ENCODE measurements around the gene FBXO10. TPM values are rescaled to one million over a fixed set of nuclear protein-coding genes. Genes with fewer than 3 reads are reported as not detected.

FBXO10 gene
- 2.3 TPM for total RNA-seq

GRCh38 chr9:37575921-37576721 is at the start of gene FBXO10:
TSS of gene FBXO10 (minus strand) at chr9:37576380. CDS start at chr9:37541768, 34,612 bp downstream.
- peaks cover 25% of the 10 kb centered on the region for H3K4me1 ChIP-seq (ENCODE audit: insufficient read depth, low read length)
- H3K4me3 ChIP-seq (ENCODE audit: low read length) = peak within 1 kb of the TSS; percentile 56
- no peaks in the 10 kb centered on the region for H3K9me3 ChIP-seq (ENCODE audit: low read depth, low read length)
- H3K27me3 ChIP-seq (ENCODE audit: insufficient read depth, low read length) = peaks cover 3% of the 10 kb centered on the region

DNA sequence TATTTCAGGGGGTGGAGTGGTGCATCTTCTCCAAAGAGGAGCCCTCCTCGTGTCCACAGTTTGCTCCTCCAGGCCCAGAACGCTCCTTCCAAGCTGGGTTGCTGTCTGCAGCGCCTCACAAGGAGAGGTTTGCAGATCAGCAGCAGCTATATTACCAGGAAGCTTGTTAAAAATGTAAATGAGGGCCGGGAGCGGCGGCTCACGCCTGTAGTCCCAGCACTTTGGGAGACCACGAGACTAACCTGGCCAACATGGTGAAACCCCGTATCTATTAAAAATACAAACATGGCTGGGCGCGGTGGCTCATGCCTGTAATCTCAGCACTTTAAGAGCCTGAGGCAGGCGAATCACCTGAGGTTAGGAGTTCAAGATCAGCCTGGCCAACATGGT is 49.6 kb upstream of the FBXO10 start:
- Histone ChIP-seq H3K4me1 (ENCODE audit: insufficient read depth, low read length) (no peaks in the 10 kb centered on the region), H3K4me3 (ENCODE audit: low read length) (no peak overlapping the region), H3K27me3 (ENCODE audit: insufficient read depth, low read length) (no peaks in the 10 kb centered on the region), H3K9me3 (ENCODE audit: low read depth, low read length) (no peaks in the 10 kb centered on the region)

GRCh38 chr9:37625036-37625757 is 49.0 kb upstream of the FBXO10 start:
- Histone ChIP-seq H3K4me1 (ENCODE audit: insufficient read depth, low read length) (no peaks in the 10 kb centered on the region), H3K27me3 (ENCODE audit: insufficient read depth, low read length) (no peaks in the 10 kb centered on the region), H3K9me3 (ENCODE audit: low read depth, low read length) (no peaks in the 10 kb centered on the region), H3K4me3 (ENCODE audit: low read length) (no peak overlapping the region)

DNA sequence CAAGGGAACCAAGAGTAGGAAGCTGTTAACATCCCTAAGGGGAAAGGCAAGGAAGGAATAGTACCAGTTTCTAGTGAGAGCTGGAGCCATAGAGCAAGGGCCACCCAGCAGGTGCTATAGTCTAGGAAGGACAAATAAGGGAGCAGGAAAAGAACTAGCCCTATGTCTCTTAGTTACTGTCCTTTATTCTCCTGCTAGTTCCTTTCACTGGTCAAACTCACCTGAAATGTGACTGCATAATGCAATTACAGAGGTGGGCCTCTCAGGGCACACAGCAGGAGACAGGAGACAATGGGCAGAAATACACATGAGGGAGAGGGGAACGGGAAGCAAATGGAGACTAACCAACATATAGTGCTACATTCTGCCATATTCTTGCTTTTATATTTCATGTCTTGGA is 47.9 kb upstream of the FBXO10 start:
- no peak overlapping the region for H3K4me3 ChIP-seq (ENCODE audit: low read length)
- no peaks in the 10 kb centered on the region for H3K4me1 ChIP-seq (ENCODE audit: insufficient read depth, low read length)
- H3K27me3 ChIP-seq (ENCODE audit: insufficient read depth, low read length) = no peaks in the 10 kb centered on the region
- no peaks in the 10 kb centered on the region for H3K9me3 ChIP-seq (ENCODE audit: low read depth, low read length)

- H3K27me3 ChIP-seq (ENCODE audit: insufficient read depth, low read length) = no peaks in the 10 kb centered on the region
- H3K4me3 ChIP-seq (ENCODE audit: low read length) = no peak overlapping the region
- no peaks in the 10 kb centered on the region for H3K9me3 ChIP-seq (ENCODE audit: low read depth, low read length)
- no peaks in the 10 kb centered on the region for H3K4me1 ChIP-seq (ENCODE audit: insufficient read depth, low read length)
These were observed 47.1 kb upstream of the FBXO10 start for GRCh38 chr9:37623267-37623666.

DNA sequence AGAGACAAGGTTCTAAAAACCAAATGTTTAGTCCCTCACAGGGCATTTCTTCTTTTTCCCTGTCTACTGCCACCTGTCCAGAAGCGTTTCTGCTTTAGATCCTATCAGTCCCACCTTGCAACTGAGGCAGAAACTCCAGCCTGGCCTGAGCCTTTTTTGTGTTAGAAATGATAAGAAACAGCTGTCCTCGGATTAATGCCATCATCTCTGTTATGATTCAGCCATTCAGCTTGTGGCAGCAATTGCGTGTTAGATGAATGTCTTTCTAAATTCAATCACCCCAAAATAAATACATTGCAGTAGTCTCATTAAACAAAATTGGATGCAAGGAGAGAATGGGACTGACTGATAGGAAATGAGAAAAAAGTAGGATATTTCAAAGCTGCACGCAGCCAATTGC is 46.3 kb upstream of the FBXO10 start:
- no peak overlapping the region for H3K4me3 ChIP-seq (ENCODE audit: low read length)
- no peaks in the 10 kb centered on the region for H3K27me3 ChIP-seq (ENCODE audit: insufficient read depth, low read length)
- H3K4me1 ChIP-seq (ENCODE audit: insufficient read depth, low read length) = no peaks in the 10 kb centered on the region
- no peaks in the 10 kb centered on the region for H3K9me3 ChIP-seq (ENCODE audit: low read depth, low read length)

- H3K4me1 ChIP-seq (ENCODE audit: insufficient read depth, low read length) = no peaks in the 10 kb centered on the region
- H3K9me3 ChIP-seq (ENCODE audit: low read depth, low read length) = no peaks in the 10 kb centered on the region
- no peaks in the 10 kb centered on the region for H3K27me3 ChIP-seq (ENCODE audit: insufficient read depth, low read length)
- H3K4me3 ChIP-seq (ENCODE audit: low read length) = no peak overlapping the region
These were observed 45.3 kb upstream of the FBXO10 start for GRCh38 chr9:37621273-37622121.

- Histone ChIP-seq H3K4me3 (ENCODE audit: low read length) (no peak overlapping the region), H3K27me3 (ENCODE audit: insufficient read depth, low read length) (no peaks in the 10 kb centered on the region), H3K9me3 (ENCODE audit: low read depth, low read length) (no peaks in the 10 kb centered on the region), H3K4me1 (ENCODE audit: insufficient read depth, low read length) (no peaks in the 10 kb centered on the region)
These were observed 44.2 kb upstream of the FBXO10 start for GRCh38 chr9:37620396-37620795.

DNA sequence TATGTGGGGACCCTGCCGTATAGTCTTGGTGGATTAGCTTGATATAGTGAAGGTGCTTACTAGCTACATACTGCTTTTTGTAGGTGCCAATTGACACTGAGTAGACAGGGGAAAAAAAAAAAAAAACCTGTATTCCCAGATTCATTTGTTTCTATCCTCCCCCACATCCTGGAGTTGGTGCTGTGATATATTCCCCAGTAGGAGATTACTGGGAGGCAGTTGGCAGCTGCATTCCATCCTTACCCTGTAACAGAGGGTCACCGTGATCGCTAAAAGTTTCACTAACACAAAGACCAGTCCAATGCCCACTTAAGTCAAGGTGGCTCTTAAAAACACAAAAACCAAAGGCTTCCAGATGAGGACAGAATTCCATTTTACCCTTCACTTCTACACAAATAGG is 43.6 kb upstream of the FBXO10 start:
- no peaks in the 10 kb centered on the region for H3K27me3 ChIP-seq (ENCODE audit: insufficient read depth, low read length)
- no peaks in the 10 kb centered on the region for H3K9me3 ChIP-seq (ENCODE audit: low read depth, low read length)
- H3K4me3 ChIP-seq (ENCODE audit: low read length) = no peak overlapping the region
- no peaks in the 10 kb centered on the region for H3K4me1 ChIP-seq (ENCODE audit: insufficient read depth, low read length)

DNA sequence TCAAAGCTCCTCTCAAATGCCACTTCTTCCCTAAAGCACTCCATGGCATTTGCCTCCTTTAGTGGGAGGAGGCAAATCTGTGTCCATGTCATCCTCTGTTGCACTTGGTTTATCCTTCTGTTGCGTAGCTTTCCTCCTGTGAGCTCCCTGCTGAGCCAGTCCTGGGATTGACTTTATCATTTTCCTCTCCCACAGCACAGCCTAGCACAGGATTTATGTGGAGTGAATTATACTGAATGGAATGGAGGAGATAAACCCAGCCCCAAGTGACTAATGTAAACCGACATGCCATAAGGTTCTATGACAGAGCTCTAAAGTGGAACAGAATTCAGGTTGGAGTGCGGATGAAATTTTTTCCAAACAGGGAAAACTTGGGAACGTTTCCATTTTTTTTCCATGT is 42.6 kb upstream of the FBXO10 start:
- Histone ChIP-seq H3K4me3 (ENCODE audit: low read length) (no peak overlapping the region), H3K9me3 (ENCODE audit: low read depth, low read length) (no peaks in the 10 kb centered on the region), H3K4me1 (ENCODE audit: insufficient read depth, low read length) (no peaks in the 10 kb centered on the region), H3K27me3 (ENCODE audit: insufficient read depth, low read length) (no peaks in the 10 kb centered on the region)

GRCh38 chr9:37617832-37618231 is 41.7 kb upstream of the FBXO10 start:
- H3K4me3 ChIP-seq (ENCODE audit: low read length) = no peak overlapping the region
- H3K27me3 ChIP-seq (ENCODE audit: insufficient read depth, low read length) = no peaks in the 10 kb centered on the region
- no peaks in the 10 kb centered on the region for H3K4me1 ChIP-seq (ENCODE audit: insufficient read depth, low read length)
- no peaks in the 10 kb centered on the region for H3K9me3 ChIP-seq (ENCODE audit: low read depth, low read length)

GRCh38 chr9:37617161-37617560 is 41.0 kb upstream of the FBXO10 start:
- H3K4me3 ChIP-seq (ENCODE audit: low read length) = no peak overlapping the region
- H3K27me3 ChIP-seq (ENCODE audit: insufficient read depth, low read length) = no peaks in the 10 kb centered on the region
- H3K9me3 ChIP-seq (ENCODE audit: low read depth, low read length) = no peaks in the 10 kb centered on the region
- no peaks in the 10 kb centered on the region for H3K4me1 ChIP-seq (ENCODE audit: insufficient read depth, low read length)

DNA sequence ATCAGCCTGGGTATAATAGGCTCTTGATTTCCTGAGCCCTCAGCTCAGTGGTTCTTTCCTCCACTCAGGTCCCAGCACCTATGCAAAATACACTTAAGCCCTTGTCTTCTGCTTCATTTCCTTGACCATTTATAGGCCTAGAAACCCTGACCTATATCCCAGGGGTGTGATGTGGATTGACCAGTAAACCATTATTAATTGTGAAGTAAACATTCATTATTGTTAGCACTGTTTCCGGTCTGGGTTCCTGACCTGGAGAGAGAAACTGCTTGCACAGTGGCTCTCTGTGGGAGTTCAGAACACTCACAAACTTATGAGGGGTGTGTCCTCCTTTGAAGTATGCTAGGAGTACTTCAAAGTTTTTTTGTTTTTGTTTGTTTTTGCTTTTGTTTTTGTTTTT is 35.8 kb upstream of the FBXO10 start:
- H3K4me1 ChIP-seq (ENCODE audit: insufficient read depth, low read length) = no peaks in the 10 kb centered on the region
- H3K9me3 ChIP-seq (ENCODE audit: low read depth, low read length) = no peaks in the 10 kb centered on the region
- H3K27me3 ChIP-seq (ENCODE audit: insufficient read depth, low read length) = peaks cover 8% of the 10 kb centered on the region
- H3K4me3 ChIP-seq (ENCODE audit: low read length) = no peak overlapping the region

GRCh38 chr9:37611014-37611413 is 34.8 kb upstream of the FBXO10 start:
- Histone ChIP-seq H3K4me3 (ENCODE audit: low read length) (no peak overlapping the region), H3K9me3 (ENCODE audit: low read depth, low read length) (no peaks in the 10 kb centered on the region), H3K4me1 (ENCODE audit: insufficient read depth, low read length) (no peaks in the 10 kb centered on the region), H3K27me3 (ENCODE audit: insufficient read depth, low read length) (peaks cover 8% of the 10 kb centered on the region)

DNA sequence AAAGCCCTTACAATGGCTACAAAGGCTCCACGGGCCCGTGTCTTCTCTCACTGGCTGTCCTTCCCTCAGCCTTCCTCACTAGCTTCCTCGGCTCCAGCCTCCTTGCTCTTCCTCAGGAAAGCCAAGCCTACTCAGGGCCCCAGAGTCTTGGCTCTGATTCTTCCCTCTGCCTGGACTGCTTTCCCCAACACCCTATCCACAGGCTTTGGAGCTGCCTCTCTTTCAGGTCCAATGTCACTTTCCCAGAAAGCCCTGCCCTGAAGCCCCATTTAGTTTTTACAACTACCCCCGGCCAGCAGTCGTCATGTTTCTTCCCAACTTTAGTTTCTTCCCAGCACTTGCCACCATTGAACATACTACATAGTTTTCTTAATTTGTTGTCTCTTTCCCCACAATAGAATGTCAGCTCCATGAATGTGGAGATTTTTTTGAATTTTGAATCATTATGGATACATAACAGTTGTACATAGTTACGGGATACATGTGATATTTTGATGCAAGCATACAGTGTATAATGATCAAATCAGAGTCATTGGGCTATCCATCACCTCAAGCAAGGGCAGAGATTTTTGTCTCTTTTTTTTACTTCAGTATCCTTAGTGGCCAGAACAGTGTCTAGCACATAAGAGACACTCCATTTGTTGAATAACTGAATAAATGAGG is 33.7 kb upstream of the FBXO10 start:
- Histone ChIP-seq H3K9me3 (ENCODE audit: low read depth, low read length) (no peaks in the 10 kb centered on the region), H3K4me1 (ENCODE audit: insufficient read depth, low read length) (no peaks in the 10 kb centered on the region), H3K27me3 (ENCODE audit: insufficient read depth, low read length) (peaks cover 15% of the 10 kb centered on the region), H3K4me3 (ENCODE audit: low read length) (no peak overlapping the region)
